ENCODE results near the gene OCA2.

Gene OCA2

GRCh38 chr15:28118531-28118930 is 19.4 kb upstream of the OCA2 start:
- DNase-seq, result no peak

GRCh38 chr15:28118083-28118482 is 19.0 kb upstream of the OCA2 start:
- DNase-seq, result no peak

GRCh38 chr15:28117432-28117990 is 18.4 kb upstream of the OCA2 start:
- no peak for DNase-seq

GRCh38 chr15:28116521-28117431 is 17.7 kb upstream of the OCA2 start:
- no peak for DNase-seq

GRCh38 chr15:28115871-28116270 is 16.8 kb upstream of the OCA2 start:
- no peak for DNase-seq

- DNase-seq, result no peak
Measured at GRCh38 chr15:28114721-28115622, 15.9 kb upstream of the OCA2 start.

GRCh38 chr15:28114114-28114455 is 15.0 kb upstream of the OCA2 start:
- DNase-seq, result no peak

- no peak for DNase-seq
Measured at GRCh38 chr15:28113394-28114113, 14.4 kb upstream of the OCA2 start.

- no peak for DNase-seq
Measured at GRCh38 chr15:28112962-28113361, 13.8 kb upstream of the OCA2 start.

- DNase-seq, result no peak
Measured at GRCh38 chr15:28112101-28112760, 13.1 kb upstream of the OCA2 start.

- no peak for DNase-seq
Measured at GRCh38 chr15:28111543-28111942, 12.4 kb upstream of the OCA2 start.

GRCh38 chr15:28110481-28110881 is 11.4 kb upstream of the OCA2 start:
- no peak for DNase-seq

GRCh38 chr15:28109626-28110455 is 10.7 kb upstream of the OCA2 start:
- DNase-seq, result no peak

GRCh38 chr15:28107904-28108275 is 8.8 kb upstream of the OCA2 start:
- DNase-seq, result no peak

GRCh38 chr15:28107111-28107903 is 8.2 kb upstream of the OCA2 start:
- peak; percentile 86 for DNase-seq

GRCh38 chr15:28106294-28107110 is 7.4 kb upstream of the OCA2 start:
- peak; percentile 81 for DNase-seq

- DNase-seq, result no peak
Measured at GRCh38 chr15:28105793-28106192, 6.7 kb upstream of the OCA2 start.

GRCh38 chr15:28105224-28105791 is 6.2 kb upstream of the OCA2 start:
- DNase-seq, result no peak

- DNase-seq, result no peak
Measured at GRCh38 chr15:28104326-28104725, 5.2 kb upstream of the OCA2 start.

All from retina (tissue), 1 donor.